SU-DHL-6 (cell line): Measurements from ENCODE around the gene HDGF.

Experiments
- CTCF ChIP-seq: fragments of 200-600 bp; sonication (generic); IDR thresholded peaks from one replicate; pipeline ENCODE4 v1.5.1; 2017; ENCODE audit warnings: antibody characterized with exemption, mild to moderate bottlenecking, low read length, moderate library complexity; ENCODE audit not compliant: insufficient read depth, poor library complexity, severe bottlenecking
- EZH2phosphoT487 ChIP-seq: fragments of 200-600 bp; sonication (generic), shearing (Covaris generic); conservative IDR thresholded peaks from 2 replicates; pipeline ENCODE4 v1.6.1; 2018; ENCODE audit warnings: mild to moderate bottlenecking, antibody characterized with exemption, low read length, moderate library complexity, mixed read lengths

DNA sequence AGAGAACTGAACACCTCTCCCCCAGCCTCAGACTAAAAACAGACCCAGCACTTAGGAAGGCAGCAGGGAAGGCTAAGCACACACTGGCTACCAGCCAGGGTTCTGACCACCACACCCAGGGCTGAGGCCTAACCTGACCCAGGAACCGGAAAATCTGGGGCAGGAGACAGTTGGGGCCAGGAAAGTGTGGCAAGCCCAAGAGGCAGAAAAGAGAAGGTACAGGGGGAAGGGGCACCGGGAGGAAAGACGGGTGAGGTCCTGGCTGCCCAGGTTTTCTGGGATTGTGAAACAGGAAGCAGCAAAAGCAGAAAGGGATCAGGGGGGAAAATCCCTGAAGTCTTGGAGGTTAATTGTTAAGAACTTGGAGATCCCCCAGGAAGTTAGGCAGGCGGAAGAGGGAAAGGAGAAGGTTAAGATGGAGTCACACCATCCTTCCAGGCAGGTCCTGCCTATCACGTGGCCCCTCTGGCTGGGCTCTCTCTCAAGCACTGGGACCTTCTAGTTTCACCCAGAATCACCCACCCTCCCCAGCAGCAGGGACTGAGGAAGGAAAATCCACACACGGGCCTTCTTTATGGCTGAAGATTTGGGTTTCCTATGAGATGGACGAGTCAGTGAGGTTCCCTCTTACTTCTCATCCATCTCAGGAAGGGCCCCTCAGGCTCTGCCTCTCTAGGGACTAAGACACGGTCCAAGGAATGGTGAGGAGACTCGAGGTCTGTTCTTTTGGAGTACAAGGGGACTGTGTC lies 2.6 kb downstream of the HDGF start:
- no peak for TF ChIP-seq CTCF
- TF ChIP-seq EZH2phosphoT487 = no peak
